NCI-H82 (cell line): ENCODE measurements around the gene LRRC27.

Experiments
- DNase-seq: peaks from one replicate; lab custom pipeline; 2025; lab: John Stamatoyannopoulos, UW

Gene LRRC27

DNA sequence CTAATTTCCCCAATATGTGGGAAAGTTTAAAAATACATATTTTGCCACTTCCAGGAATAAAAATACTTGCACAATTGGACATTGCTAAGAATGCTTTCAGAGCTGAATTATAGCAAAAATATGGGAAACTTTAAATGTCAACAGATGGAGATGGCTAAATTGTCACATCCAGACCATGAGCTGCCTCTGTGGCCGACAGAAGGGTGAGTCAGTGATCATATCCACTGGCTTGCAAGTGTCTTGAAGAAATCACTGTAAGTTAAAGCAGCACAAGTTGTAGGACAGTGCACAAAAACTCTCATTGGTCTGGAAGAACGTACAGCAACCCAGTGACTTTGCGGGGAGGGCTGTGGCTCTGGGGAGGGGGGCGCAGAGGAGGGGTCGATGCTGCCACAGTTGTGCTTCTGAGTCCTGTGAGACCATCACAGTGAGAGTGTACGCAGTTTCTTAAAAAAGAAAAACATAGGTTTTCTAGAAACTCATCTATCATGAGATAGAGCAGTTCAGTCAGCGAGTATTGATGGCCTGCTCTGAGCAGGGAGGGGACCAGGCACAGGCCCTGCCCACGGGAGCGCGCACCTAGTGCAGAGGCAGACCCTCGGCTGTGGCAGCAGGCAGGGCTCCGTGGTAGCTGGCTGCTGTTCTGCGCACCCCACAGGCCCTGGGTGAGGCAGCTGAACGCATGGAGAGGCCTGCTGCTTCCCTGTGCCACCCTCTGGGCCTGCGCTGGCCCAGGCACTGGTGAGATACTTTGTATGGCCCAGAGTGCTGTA lies 25.5 kb downstream of the LRRC27 start:
- no peak for DNase-seq

DNA sequence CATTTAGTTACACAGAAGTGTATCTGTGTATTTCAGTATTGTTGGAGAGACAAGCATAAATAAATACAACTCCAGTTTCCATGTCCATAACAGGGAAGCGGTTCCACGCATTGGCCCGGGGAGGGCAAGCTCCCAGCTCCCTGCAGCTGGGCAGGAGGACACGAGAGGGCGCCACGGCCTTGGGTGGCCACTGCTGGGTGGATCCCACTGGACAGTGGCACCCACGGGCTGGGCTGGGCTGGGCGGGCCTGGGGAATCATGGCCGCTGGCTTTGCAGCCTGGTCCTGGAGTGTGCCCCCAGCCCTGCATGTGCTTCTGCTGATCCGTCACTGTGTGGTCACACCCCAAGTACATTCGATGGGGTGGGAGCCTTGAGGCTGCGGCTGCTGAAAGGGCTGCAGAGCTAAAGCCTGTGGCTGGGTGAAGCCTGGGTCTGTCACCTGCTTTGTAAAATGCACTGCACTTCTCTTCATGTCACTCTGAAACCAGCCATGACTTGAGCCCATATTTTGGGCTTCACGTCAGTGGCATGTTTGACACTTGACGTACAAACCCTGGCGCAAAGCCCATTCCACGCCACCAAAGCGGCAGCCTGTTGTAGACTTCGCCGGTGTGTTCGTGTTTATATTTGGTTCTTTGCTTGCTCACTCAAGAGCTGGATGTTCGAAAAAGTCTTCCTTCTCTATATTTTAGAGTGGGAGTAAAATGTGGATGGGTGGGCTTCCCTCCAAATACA lies 27.5 kb downstream of the LRRC27 start:
- DNase-seq = no peak

DNA sequence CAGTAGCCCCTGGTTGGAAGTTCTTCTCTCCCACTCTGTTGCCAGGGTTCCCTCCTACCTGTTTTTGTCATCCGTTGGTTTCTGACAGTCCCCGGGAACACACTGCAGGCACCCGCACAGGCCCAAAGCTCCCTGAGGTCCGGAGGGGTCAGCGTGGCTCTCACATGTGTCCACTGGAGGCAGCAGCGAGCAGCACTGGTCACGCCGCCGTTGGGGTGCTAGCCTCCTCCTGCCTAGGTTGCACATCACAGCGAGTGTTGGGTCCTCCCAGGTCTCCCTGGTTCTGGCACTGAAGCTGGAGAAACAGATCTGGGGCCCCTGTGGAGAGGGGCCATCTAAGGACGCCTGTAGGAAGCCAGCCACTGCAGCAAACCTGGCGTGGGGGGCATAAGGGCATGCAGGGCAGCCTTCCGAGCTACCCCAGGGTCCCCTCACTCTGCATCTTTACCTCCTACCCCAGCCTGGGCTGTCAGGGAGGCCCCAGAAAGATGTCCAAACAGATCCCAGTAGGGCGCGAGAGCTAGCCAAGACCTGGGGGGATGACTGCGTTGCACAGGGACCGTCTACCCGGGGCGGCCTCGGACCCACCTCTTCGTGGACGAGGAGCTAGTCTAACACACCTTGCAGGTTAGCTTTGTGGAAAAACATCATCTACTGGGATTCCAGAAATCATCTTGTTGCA lies 28.9 kb downstream of the LRRC27 start:
- peak; percentile 26 for DNase-seq

DNA sequence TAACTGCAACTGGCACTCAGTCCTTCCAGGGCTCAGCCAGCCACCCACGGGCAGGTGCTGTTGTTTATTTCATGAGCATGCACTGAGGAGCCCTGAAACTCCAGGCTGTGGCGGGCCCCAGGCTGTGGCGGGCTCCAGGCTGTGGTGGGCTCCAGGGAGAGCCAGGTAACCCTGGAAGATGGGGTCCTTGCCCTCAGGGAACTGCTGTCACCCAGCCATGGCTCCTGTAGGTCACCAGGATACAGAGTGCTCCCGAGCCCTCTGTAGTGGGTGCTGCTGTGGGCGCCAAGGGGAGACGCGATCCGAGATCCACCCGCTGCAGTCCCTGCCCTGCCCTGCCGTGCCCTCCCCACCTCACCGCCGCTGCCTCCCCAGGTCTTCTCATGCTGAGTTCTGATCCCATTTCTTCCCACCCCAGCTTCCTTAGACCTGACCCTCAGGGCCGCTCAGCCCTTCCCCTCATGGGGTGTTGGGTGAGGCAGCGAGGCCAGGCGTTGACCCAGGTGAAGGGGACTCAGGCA lies 29.6 kb downstream of the LRRC27 start:
- no peak for DNase-seq

DNA sequence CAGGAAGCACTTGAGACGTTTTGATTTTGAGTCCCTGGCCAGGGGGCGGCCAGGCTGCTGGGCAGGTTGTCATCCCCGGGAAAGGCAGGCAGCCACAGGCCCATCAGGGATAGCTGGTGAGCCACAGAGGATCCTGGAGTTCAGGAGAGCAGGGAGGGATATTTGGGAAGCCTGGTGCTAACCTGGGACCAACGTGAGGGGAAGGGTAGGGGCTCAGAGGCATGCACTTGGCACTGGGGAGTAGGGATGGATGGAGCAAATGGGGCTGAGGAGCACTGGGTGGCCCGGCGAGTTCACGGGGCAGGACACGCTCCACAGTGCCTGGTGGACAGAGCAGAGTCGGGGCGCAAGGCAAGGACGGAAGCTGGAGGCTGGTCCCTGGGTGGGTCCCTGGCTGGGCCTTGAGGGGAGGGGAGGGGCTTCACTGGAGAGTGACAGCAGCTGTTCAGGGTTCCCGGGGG lies 30.2 kb downstream of the LRRC27 start:
- no peak for DNase-seq

DNA sequence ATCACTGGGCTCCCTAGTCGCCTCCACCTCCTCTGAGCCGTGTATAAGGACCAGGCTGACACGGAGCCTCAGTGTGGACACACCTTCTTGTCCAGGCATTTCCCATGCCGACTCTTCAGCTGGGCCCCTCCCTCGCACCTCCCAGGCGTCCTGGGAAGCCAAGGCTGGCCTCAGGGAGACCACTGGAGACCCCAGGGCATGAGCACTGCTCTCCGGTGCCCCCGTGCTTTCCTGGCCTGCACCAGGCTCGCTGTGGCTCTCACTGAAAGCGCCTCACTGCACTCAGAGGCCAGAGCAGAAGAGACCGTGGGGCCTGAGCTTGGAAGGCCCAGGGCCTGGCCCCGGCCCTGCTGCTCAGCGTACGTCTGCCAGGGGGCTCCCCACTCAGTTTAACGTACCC lies 31.4 kb downstream of the LRRC27 start:
- DNase-seq = no peak

DNA sequence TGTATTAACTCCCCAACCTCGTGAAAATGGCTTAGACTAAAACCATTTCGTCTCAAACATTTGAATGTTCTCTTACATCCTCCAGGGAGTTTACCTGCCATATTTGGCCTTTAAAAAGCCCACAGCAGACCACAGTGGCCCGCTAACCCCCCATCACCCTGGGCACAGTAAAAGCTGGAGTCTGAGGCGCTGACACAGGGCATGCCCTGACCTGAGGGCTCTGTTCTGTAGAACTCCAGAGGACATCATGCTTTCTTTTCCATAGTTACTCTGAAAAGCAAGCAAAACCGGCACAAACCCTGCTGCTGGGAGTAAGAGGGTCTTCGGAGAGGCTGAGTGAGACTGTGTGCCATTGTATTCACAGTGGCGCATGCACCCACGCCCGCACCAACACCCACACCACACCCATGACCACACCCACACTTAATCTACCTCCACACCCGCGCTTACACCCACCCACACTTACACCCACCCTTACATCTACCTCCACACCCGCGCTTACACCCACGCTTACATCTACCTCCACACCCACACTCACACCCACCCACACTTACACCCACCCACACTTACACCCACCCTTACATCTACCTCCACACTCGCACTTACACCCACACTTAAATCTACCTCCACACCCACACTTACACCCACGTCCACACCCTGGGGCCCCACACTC lies 32.1 kb downstream of the LRRC27 start:
- DNase-seq = peak; percentile 31

DNA sequence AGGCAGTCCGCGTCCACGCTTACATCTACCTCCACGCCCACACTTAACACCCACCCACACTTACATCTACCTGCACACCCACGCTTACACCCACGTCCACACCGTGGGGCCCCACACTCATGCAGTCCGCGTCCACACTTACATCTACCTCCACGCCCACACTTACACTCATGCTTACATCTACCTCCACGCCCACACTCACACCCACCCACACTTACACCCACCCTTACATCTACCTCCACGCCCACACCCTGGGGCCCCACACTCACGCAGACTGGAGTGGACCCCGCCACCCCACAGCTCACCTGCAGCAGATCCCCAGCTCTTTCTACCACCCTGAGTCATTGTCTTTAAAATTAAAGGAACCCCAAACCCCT lies 32.6 kb downstream of the LRRC27 start:
- no peak for DNase-seq

DNA sequence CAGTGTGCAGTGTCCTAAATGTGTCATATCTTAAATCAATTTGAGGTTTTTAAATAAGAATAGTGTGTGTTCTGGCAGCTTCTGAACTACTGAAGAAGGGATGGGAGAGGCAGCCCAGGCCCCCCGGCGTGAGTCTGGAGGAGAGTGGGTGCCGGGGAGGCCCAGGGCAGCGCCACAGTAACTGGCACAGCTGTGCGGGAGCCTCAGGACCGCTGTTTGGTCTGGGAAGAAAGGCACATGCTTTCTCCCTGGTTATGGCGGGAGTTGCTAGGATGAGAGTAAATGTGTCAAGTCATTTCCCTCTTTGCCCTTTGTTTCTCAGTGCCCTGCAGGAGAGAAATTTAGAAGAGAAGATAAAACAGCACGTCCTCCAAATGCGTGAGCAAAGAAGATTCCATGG lies 33.1 kb downstream of the LRRC27 start:
- no peak for DNase-seq

DNA sequence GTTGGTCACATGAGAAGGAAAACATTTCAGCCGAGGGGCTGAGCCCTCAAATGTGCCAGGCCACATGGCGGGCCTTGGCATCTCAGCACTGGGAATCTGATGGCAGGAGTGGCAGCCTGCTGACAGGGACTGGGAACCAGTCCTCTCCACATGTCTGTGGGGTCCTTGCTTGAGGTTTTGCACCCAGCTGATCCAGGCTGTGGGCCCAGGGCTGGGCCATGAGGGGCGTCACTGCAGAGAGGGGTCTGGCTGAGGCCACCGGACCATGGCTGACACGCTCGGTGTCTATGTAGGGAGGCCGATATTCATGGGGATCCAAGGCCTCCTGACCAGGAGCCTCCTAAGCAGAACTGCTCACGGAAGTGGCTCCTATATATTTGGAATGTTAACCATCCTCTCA lies 34.0 kb downstream of the LRRC27 start:
- DNase-seq = no peak

DNA sequence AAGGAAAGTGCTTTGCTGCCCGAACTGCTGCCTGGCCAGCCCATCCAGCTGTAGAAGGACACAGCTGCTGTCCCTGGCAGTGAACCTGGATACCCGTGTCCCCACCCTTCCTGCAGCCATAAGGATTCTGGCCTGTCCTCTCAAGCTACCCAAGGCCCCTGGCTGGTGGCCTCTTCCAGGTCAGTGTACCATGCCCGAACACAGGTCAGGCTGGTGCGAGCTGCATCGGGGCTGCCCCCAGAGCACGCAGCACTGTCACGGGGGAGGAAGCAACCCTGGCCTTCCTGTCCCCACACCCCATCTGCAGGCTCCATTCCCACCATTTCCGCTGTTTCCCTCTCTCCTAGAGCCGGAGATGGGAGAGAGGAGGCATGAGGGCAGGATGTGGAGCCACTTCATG lies 34.5 kb downstream of the LRRC27 start:
- DNase-seq = no peak

DNA sequence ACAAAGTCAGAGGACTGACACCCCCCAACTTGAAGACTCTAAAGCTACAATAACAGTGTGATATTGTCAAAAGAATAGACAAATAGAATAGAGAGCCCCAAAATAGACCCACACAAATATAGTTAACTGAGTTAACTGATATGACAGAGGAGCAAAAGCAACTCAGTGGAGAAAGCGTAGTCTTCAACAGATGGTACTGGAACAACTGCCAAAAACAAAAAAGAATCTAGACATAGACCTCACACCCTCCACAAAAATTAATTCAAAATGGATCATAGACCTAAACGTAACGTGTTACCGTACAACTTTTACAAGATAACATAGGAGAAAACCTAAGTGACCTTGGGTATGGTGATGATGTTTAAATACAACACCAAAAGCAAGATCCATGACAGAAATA lies 36.4 kb downstream of the LRRC27 start:
- no peak for DNase-seq

DNA sequence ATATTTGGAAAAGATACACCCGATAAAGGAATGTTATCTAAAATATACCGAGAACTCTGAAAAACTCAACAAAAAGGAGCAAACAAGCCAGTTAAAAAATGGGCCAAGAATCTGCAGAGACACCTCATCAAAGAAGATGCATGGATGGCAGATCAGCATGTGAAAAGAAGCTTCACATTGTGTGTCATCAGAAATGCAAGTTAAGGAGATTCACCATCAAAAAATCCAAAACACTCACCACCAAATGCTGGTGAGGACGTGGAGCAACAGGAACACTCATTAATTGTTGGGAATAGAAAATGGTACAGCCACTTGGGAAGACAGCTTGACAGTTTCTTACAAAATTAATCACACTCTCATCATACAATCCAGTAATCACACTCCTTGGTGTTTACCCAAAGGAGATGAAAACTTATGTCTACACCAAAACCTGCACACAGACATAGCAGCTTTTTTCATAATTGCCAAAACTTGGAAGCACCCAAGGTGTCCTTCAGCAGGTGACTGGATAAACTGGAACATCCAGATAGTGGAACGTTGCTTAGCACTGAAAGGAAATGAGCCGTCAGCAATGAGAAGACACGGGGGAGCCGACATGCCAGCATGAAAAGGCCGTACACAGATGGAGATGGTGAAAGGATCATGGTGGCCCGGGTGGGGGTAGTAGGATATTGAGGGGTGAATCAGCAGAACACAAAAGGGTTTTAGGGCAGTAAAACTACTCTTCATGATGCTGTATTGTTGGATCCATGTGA lies 37.1 kb downstream of the LRRC27 start:
- DNase-seq = no peak

DNA sequence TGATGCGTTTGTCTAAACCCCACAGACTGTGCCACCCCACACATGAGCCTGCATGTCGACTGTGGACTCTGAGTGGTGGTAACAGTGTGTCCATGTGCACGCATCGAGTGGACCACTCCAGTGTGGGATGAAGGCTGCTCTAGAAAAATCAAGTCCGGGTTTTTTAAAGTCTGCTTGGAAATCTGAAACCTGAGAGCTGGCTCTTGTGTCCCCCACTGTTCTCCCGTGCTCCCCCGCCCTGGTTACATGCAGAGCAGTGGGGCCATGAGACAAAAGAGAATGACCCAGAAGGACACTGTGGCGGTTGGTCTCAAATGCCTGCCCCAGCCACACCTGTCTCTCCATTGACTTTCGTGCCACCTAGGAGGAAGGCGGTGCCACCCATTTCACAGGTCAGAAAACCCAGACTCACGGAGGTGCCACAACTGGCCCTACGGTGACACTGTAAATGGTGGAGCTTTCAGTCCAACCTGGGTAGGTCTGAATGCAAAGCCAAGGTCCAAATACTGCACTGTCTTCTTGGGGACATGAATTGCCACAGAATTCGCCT lies 37.7 kb downstream of the LRRC27 start:
- DNase-seq = no peak

DNA sequence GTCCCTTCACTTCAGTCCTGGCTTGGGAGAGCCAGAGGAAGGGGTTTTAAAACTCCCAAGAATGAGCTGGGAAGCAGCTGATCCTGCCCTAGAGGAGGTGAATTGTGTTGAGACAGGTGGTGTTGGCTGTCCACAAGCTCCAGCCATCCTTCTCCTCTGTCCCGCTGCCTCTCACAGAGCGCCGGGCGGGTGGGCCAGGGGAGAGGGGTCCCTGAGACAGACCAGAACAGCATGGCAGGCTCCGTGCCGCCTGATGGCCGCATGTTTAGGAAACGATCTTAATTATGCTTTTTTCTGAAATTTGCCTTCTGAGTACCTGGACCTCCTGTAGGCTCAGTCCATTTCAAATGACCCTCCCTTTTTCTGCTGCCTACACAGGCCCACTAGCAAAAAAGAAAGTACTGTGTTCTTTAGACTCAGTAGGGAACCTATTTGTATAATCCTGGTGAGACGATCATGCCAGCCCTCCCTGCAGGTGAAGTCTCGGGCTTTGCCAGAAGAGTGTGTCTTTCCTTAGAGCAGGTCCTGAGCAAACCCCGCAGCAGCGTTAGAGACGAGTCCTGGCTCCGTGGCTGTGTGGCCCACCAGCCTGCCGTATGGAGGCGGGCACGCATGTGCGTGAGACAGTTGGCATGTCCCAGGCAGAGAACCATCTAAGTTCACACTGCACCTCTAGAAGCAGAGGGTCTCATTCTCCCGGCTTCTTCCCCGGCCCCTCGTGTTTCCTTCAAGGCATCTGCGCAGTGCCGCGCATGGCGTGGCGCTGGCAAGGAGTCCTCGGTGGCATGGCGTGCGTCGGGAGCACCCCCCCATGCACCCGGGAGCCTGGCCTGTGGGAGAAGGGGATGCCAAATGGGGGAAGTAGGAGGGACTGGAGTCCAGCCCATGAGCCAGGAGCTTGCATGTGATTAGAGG lies 38.7 kb downstream of the LRRC27 start:
- DNase-seq = no peak

DNA sequence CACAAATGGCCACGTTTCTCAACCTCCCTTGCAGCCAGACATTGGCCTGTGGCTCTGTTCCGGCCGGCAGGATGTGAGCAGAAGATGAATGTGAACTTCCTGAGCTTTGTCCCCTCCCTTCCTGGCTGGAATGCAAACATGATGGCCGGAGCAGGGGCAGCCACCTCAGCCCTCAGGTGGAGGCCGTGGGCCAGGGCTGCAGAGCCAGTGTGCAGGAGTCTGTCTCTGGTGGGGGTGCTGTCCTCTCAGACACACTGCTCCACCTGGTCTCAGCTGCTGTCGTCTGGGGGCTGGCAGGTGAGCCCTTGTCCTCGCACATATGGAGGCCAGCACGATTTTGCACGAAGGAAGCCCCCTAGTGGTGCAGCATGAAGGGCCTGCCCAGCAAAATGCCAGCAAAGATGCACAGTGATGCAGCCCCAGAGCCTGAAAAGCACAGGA lies 39.7 kb downstream of the LRRC27 start:
- no peak for DNase-seq

DNA sequence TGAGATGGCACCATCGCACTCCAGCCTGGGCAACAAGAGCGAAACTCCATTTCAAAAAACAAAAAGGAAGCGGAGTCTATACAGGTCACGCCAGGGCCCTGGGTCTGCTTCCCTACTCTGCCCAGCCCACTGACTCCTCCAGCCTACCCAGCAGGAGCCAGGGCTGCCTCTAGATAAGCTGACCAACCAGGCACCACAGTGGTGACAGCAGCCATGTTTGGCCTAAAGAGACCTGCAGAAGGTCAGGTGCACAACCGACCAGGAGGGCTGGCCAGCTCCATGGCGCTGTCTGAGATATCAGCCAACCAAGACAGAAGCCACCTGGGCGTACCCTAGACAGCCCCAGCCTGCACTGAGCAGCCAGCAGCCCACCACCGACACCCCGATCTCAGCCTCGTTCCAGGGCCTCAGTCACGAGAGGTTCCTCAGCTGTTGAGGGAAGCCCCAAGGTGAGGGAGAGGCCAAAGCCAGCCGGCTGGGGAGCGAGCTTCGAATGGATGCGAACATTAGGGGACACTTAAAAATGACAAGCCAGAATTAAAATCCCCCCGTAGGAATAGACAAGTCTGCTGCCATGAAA lies 40.6 kb downstream of the LRRC27 start:
- DNase-seq = no peak

DNA sequence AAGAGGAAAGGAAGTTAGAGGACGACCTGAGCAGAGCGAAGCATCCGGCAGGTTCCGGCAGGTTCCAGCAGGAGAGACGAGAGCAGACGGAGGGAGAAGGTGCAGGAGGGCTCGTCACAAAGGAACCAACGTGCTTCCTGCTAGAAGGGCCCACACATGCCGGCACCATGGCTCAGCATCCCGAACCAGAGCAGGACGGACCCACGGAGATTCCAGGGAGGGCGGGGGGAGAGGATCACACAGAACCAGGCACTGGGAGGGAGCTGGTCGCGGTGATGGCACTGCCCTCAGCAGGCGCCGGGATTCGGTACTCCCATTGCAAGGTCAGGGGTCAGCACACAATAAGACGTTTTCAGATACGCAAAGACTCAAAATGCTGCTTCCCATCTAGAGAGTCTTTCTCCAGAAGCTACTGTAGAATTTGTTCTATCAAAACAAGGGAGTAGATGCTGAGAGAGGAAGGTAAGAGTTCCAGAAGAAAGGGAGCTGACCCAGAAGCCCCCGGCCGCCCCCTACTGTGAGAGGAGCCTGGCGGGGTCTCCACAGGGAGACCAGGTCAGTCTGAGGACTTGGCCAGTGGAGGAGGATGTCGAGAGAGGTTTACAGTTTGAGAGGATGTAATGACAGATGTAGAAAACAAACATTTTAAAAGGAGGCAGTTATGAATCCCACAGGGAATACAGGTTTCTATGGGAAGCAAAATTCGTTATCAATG lies 41.4 kb downstream of the LRRC27 start:
- no peak for DNase-seq

DNA sequence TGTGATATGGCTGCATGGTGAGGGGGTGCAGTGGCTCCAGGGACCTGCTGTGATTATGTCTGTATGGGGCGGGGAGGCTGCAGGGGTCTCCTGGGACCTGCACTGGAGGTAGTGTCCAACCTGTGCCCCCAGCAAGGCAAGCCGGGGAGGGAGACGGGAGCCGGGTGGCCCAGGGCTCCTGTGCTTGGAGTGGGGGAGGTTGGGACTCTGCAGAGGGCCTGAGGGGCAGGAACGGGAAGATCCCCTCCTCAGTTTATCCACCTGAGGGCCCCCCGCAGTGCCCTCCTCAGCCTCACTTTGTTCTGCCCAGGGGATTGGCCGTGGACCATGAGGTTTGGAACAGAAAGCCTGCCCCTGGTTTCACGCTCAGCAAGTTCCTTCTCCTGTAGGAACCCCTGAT lies 42.2 kb downstream of the LRRC27 start:
- no peak for DNase-seq
